ENCODE data around the gene HTR4.

The HTR4 gene

DNA sequence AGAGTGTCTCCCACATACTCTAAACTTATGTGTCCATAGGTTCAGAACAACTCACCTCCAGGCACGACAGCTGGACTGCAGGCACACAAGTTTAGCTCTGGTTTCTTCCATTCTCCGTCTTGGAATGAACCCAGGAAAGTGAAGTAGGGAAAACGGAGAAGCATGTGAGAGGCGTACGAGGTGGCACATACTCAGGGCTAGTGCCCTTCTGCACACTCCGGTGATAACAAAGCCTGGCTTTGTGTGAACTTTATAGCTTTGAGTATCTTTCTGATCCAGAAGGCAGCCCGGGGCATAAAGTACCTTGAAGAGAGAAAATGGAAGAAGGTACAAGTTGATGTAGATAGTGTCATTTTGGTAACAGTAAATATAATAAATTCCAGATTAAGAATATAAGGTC is 11.1 kb upstream of the HTR4 start:
- no peak for FAIRE-seq
- no peak for DNase-seq (ENCODE audit: insufficient read length, low spot score)

DNA sequence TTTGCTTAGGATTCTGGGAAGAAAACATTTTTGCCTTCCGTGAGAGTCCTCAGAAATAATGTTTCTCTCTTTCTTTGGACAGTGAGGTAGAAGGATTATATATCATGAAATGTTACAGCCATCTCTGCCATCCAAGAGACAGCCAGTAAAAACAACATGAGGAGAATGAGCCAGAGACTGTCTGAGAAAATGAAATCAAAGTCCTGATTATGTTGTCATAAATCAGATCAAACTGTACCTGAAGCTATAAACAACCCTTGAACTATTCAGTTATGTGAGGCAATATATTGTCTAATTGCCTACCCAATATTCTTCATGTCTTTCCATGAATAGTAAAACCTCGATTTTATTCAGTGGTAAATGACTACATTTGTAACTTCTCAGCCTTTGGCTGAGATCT is 9.2 kb upstream of the HTR4 start:
- DNase-seq (ENCODE audit: insufficient read length, low spot score) (no peak), FAIRE-seq (no peak)

DNA sequence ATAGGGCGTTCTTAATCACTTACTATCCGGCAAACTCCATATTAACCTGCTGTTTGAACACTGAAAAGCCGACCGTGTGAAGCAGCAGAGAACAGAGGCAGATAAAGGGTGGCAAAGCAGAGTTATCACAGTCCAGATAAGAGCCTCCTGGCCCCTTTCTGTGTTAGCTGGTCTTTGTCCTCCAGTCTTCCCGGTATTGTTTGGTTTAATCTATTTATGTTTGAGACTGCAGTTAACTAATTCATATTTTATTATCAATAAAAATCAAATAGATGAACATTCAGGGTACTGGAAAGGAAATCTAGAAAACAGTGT is 6.0 kb upstream of the HTR4 start:
- no peak for DNase-seq (ENCODE audit: insufficient read length, low spot score)
- no peak for FAIRE-seq

DNA sequence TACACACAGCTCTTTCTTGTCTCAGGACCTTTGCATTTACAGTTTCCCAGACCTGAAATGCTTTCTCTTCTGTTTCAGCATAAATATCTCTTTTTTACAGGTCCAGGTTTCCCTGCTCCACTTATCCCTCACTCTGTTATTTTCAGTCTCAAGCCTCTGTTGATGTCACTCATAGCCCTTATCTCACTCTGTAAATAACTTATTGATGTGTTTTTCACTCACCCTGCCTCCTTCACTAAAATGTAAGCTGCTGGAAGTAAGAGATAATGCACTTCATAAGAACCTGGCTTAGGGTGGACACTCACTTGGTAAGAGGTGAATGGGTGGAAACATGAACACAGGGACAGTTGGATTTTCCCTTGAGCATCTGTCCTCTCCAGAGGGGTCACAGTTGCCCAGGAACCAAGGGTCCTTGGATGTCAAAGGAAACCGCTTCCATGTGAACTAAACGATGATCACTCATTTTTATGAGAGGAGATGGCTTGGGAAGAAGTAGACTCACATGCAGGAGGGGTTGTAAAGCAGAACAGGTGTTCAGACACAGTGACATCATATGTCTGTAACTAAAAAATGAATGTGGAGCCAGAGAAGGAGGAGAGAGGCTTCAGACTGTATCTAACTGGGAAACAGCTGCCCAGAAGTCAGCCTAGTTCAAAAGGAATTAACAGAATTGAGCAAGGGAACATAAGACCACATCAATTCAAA is 5.5 kb upstream of the HTR4 start:
- FAIRE-seq (no peak), DNase-seq (ENCODE audit: insufficient read length, low spot score) (no peak)

DNA sequence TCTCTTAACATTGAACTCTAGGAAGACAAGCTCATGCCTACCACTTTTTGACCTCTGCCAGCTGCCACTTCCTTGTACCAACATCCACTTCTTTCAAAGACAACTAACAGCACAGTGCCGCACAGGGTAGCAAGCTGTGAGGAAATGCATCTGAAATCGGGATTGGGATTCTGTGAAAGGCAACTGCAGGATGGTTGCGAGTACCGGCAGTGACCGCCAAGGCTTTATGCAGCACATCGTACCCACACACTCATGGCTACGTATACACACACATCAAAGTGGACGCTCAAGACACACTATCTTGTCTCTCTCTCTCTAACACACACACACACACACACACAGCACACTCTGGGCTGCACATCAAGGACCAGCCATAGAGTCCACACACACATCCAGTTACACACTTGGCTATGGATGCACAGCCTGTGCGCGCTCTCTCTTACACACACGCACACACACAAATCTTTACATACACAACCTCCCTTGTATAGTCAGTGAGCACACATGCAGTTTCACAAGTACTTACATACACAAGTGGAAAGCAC is 964 bp downstream of the HTR4 start:
- FAIRE-seq (peak; percentile 28), DNase-seq (ENCODE audit: insufficient read length, low spot score) (no peak)

DNA sequence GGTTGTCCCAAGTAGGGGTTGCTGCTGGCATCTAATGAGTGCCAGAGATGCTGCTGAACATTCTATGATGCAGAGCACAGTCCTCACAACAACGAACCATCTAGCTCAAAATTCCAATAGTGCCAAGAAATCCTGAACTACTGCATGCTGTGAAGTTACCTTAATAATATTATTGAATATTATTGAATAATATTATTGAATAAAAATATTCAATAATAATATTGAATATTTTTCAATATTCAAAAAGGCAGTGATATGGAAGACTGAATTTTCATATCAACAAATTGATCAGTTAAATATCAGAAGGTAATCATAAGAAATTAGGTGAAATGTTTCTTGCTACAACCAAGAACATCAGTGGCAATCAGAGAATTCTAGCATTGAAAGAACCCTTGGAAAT is 2.8 kb downstream of the HTR4 start:
- FAIRE-seq (no peak), DNase-seq (ENCODE audit: insufficient read length, low spot score) (no peak)

DNA sequence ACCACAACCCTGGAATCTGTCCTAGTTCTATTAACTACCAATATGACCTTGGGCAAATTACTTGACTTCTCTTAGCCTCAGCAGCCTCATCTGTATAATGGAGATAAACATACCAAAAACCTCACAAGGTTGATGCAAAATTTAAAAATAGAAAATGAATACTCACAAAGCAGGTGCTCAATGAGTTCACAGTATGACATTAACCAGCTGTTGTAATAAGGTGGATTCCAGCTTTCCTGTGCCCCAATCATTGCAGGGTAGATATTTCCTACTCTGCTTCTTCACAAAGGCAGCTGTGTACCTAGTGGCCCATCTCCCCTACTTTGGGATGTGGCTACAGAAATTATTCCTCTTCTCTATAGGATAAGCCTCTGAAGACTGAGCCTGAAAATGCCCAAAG is 8.8 kb downstream of the HTR4 start:
- DNase-seq (ENCODE audit: insufficient read length, low spot score) (no peak), FAIRE-seq (no peak)

DNA sequence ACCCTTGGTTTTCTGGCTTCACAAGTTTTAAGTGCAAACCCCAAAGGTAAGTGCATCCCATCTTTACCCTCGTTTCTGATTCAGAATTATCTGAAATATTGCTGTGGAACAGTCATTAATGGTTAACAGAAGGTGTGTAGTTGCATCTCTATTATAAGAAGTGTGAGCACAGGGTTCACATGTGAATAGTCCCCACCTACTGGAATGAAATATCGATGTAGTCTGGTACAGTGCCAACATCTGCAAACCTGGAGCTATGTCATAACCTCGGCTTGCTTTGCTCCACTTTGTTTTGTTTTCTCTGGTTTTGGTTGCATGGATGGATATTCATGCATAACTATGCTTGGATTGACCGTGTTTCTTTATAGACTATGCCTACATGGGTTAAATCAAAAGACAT is 12.6 kb downstream of the HTR4 start:
- FAIRE-seq: no peak
- no peak for DNase-seq (ENCODE audit: insufficient read length, low spot score)

DNA sequence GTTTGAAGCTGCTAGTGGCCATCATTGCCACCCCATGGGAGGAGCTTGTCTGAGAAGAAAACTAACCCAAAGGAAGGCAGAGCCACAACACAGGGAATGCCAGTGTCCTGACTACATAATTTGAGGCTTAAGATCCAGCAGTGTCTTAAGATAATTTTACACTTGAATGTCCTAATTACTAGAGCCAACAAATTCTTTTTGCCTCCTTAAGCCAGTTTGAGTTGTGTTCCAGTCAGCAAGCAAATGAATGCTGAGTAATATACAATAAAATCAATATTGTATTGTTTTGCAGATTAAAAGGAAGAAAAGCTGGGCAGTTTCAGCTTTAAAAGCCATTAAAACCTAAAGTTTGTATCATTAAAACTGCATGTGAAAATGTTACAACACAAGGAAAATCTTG is 13.9 kb downstream of the HTR4 start:
- DNase-seq (ENCODE audit: insufficient read length, low spot score) (no peak), FAIRE-seq (no peak)

DNA sequence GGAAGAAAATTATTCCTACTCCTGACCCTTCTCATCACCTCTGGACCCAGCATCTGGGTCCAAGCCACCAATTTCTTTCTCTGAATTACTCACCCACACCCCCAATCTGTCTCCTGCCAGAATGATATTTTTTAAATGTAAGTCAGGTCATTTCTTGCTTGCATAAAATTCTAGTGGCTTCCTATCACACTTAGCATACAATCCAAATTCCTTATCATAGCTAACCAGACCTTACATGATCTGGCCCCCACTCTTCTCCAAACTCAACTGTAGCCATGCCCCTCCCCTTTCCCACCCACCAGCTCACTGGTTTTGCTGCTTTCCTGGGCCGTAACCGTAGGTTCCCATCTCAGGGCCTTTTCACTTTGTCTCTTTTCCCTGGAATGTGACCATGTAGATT is 15.2 kb downstream of the HTR4 start:
- FAIRE-seq: no peak
- no peak for DNase-seq (ENCODE audit: insufficient read length, low spot score)

DNA sequence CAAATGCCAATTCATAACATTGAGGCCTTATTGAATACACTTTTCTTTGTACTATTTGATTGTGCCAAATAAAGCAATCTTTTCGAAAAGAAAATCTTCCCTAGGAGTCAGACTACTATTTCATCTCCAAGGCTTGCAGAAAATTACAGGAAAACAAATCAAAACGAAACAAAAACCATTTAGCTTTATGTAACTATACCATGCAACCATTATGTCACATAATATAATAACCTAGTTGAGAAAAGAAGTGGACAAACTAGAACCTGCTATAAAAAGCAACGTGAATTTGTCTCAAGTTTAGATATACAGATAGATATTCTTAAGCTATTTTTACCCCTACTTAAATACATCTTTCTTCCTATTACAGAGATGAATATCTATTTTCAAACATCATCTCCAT is 18.0 kb downstream of the HTR4 start:
- DNase-seq (ENCODE audit: insufficient read length, low spot score) (no peak), FAIRE-seq (no peak)

DNA sequence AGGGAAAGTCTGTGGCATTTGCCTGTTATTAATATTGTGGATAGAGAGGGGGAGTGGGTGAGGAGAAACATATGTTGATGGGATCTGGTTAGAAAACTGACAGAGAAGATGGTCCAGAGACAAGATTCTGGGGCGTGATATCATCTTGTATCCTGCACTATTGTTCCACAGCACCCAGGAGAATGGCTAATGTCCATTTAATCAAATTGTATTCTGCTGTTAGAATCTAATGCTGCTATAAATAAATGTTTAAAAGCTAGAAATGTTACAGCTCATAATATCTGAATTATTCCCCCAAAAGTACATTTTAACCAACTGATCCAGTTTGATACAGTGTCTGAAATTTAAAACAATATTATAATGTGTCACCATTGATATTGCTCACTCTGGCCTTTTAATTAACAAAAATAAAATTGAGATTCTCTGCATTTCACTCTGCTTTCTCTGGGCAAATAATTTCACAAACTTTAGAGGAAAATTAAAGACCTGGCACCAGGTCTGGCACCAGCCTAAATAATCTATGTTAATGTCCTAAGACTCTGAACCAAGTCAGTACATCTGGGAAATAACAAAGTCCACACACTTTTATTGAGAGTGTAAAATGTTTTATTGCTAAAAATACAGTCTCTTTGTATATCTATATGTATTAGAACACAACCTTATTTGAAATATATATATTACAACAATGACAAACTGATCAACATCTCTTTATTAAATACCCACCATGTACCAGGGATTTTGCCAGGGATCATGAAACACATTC is 18.8 kb downstream of the HTR4 start:
- DNase-seq (ENCODE audit: insufficient read length, low spot score) (no peak), FAIRE-seq (no peak)

DNA sequence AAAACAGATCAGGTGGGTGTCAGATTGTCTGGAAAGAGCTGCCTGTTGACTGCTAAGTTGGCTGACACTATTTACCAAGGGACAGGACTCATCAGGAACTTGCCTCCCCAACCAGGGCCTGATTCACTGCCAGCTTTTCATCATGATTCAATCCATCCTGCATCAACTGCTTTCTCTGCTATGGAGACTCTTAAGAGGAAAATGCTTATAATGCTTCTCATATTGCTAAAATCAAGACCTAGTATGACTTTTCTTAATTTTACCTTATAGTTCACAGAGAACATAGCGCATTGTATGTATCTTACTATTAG is 21.3 kb downstream of the HTR4 start:
- FAIRE-seq: no peak

DNA sequence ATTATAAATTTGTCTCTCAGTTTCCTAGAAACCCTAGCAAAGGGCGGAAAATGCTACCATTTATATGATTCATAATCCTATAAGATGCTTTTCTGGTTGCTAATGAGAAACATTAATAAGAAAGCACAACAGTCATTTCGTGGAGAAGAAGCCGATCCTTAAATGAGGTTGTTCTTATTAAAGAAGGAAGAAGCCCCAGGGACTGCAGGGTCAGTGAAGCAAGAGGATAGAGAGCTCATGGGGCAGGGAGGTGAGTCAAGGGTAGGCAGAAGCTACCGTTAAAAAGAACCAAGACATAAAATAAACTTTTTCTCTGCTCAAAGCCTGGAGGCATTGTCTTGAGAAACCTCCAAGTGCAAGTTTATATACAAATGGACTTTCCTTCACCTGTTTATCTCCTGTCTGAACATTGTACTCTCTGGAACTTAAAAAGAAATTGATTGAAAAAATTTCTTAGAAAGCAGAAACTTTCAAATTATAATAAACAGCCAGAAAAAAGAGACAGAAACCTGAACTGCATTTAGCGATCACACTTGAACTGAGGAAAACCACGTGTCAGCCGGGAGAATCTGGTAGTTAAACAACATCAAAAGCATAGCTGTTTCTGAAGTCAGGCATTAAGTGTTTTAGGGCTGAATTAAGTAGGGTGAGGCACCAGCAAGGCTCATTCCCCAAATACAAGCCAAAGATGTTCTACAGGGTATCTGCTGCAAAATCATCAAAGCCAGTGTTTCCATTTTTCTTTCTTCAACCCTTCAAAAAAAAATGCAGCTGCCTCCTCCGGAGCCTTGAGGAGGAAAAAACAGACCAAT is 21.9 kb downstream of the HTR4 start:
- no peak for DNase-seq (ENCODE audit: insufficient read length, low spot score)
- no peak for FAIRE-seq

More for the DNA sequence above, 21.3 kb downstream of the HTR4 start:
- no peak for DNase-seq (ENCODE audit: insufficient read length, low spot score)

DNA sequence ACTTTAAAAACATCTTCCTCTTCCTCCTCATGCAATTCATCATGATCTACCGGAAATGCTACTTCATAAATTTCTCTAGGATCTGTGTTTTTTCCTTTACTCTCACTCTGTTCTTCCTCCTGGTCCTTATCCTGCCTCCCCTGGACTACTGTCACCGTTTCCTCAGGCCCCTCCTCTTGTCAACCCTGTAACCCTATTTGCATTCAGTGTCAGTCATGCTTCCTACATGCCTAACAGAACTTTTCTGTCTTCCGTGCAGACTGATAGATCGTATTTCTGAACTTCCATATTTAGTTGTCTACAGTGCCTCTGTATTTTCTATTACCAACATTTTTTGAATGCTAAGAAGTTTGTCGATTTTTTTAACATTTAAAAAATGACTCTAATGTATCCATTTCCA is 27.3 kb downstream of the HTR4 start:
- DNase-seq (ENCODE audit: insufficient read length, low spot score) (no peak), FAIRE-seq (no peak)

DNA sequence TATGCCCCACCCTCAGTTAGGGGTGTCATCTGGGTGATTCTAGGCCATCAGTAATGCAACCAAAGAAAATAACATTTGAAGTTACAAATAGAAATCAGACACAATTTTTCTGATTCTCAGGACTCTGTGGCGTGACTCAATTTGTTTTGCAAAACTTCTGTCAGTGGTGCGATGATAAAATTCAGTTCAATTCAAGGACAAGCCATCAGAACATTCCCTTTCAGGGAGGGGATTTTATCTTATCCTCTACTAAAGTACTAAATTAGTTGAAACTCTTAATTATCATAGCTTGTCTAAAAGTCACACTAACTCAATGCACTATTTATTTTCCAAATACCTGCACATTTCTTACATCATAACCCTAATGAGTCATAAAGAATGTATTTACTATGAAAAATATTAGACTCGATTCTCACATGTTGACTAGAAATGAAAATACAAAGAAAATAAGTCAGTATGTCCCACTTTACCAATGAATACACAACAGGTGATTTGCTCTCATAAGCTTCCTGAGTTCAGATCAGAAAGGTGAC is 28.2 kb downstream of the HTR4 start:
- FAIRE-seq (no peak), DNase-seq (ENCODE audit: insufficient read length, low spot score) (no peak)

DNA sequence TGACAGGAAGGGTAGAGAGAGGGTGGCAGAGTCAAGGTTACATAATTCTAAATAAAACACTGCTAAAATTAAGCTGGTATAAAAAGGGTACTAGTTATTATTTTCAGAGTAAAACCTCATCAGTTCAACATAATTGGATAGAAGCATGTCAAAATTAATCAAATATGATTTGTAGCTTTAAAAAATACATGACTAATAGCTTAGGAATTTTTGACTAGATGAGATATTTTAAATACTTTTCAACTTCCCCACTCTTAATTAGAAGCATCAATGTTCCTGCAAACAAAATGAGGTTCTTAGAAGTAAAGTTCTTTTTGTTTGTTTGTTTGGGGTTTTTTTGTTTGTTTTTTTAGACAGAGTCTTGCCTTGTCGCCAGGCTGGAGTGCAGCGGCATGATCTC is 29.1 kb downstream of the HTR4 start:
- FAIRE-seq (no peak), DNase-seq (ENCODE audit: insufficient read length, low spot score) (no peak)

DNA sequence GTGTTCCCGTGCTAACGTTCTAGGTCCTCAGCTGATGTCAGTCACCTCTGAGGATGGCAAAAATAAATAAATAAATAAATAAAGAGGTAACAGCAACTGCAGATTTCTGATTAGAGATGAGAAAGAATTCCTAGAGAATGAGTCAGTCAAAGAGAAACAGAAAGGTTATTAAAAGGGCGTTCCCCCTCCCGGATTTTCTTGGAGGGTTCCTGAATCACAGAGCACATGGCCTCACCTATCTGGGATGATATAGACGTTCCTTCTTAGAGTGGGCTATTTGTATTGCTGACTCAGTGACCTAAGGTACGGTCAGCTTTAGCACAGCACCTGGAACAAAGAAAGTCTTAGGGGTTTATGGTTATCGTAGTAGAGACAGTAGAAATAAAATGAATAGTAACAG is 30.6 kb downstream of the HTR4 start:
- FAIRE-seq (no peak), DNase-seq (ENCODE audit: insufficient read length, low spot score) (no peak)

DNA sequence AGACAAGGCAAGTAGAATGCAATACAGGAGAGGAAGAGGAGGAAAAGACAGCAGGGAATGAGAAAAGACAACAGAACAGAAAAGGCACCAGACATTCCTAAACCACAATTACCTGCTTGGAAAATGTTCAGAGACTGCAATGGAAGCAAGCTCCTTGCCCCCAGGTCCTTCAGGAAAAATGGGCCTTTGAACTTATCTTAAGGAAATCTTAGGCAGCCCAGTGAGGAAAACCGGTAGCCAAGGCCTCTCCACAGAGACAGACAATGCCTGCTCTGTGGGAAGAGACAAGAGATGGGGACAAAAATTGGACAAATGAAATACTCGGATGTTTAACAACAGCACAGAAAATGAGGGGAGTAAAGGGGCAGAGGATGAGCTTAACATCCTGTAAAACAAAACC is 31.2 kb downstream of the HTR4 start:
- DNase-seq (ENCODE audit: insufficient read length, low spot score): no peak
- FAIRE-seq: no peak

DNA sequence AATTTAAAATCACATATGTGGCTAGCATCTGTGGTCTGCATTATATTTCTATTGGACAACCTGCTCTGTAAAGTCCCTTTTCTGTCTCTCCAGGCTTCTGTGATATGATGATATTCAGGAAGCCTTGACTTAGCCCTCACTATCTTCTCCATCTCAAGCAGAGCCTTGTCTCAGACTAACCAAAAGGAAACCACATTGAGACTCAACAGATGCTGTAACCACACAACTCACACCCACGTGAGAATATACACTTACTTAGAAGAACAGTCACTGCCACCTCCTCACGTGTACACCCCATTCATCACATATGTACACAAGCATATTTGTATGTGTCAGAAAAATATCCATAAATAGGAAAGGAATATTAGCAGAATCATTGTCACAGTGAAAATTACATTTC is 33.6 kb downstream of the HTR4 start:
- FAIRE-seq: no peak
- no peak for DNase-seq (ENCODE audit: insufficient read length, low spot score)

DNA sequence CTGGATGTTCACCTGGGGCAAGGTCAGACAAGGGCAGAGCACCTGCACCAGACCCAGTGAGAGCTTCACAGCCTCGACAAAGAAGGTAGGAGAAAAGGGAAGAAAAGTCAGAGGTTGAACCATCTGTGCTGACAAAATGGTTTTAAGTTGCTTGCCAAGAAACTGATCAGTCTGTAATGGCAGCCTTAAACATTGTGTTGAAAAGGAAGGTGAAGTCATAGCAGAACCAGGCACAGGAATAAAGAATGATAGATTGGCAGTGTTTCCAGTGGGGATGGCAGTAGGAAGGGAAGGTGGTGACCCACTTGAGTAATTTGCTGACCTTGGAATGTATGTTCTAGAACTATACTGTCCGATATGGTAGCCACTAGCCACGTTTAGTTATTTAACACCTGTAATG is 34.2 kb downstream of the HTR4 start:
- FAIRE-seq (no peak), DNase-seq (ENCODE audit: insufficient read length, low spot score) (no peak)

DNA sequence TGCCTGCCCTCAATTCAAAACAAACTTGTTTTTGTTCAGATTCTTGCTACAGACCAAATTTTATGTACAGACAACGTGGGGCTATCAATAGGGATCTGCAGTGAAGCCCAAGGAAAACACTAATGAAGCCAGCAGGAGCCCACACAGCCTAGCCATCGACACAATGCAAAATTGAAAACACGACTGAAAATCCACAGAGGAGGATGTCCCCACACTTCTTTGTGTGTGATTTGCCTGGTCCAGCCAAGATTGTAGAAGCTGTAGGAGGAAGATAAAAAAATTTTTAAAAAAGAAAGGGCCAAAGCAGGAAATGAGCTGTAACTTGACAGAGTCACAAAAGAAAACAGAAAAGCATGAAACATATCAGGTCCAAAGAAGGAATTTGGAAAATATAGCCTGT is 34.8 kb downstream of the HTR4 start:
- DNase-seq (ENCODE audit: insufficient read length, low spot score) (no peak), FAIRE-seq (no peak)
